ENCODE results near the gene FKBP9. TPM values are rescaled to one million over a fixed set of nuclear protein-coding genes. Genes with fewer than 3 reads are reported as not detected.

The FKBP9 gene
- 115 TPM for total RNA-seq

GRCh38 chr7:32957326-32958045 is at the start of gene FKBP9:
FKBP9 (plus strand) TSS chr7:32957440; CDS start chr7:32957574, 134 bp downstream.

Small RNA genes within 50 kb of the gene (small RNA-seq; reads per million reads assigned to genes)
- not detected for gene AC083863.1 (ENCODE audit: low replicate concordance)
- not detected for gene RN7SL505P (ENCODE audit: low replicate concordance)
- not detected for gene RNU6-388P (ENCODE audit: low replicate concordance)
- gene RPS29P14 (ENCODE audit: low replicate concordance), result not detected

Other genes starting within 250 kb of the FKBP9 start
- 56.0 TPM for gene KBTBD2, start 65.7 kb upstream of the FKBP9 start, total RNA-seq
- 34.9 TPM for gene NT5C3A, start 105.3 kb downstream of the FKBP9 start, total RNA-seq
- gene RP9, start 152.0 kb downstream of the FKBP9 start, total RNA-seq, result 11.6 TPM
- gene BBS9, start 172.1 kb downstream of the FKBP9 start, total RNA-seq, result 38.3 TPM